Measurements from ENCODE around the gene ITGA8. TPM values are rescaled to one million over a fixed set of nuclear protein-coding genes. Genes with fewer than 3 reads are reported as not detected.

ITGA8 gene
- 1.7 and 5.8 TPM in 2 replicates for total RNA-seq

GRCh38 chr10:15719899-15720634, at the start of gene ITGA8:
TSS of gene ITGA8 (minus strand) at chr10:15719922. CDS start at chr10:15719771, 151 bp downstream.

Other genes with a start within 250 kb of the ITGA8 start
- 34.4 and 42.5 TPM in 2 replicates for gene MINDY3, start 140.6 kb upstream of the ITGA8 start, total RNA-seq